ENCODE measurements around the gene SOX4.

The SOX4 gene

DNA sequence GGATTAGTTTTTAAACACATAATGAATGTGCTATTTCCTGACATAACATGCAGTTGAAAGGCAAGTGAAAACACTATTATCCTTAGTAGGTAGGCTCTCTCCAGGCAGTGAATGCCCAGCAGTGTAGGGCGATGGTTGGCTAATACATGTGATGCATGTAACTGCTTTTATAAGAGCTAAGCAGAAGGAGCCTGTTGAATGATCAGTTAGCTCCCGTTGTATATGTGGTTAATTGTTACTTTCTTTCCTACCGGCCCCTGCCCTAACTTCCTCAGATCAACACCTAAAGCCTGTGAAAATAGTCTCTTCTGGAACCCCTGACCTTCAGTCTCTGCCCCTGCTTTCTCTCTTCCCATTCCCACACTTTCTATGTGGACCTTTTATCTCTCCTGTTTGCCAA, 10.5 kb downstream of the SOX4 start:
- DNase-seq (ENCODE audit: low read depth): no peak
- H3K4me3 ChIP-seq (ENCODE audit: low read length): no peak overlapping the region
- TF ChIP-seq, protein P1, sequence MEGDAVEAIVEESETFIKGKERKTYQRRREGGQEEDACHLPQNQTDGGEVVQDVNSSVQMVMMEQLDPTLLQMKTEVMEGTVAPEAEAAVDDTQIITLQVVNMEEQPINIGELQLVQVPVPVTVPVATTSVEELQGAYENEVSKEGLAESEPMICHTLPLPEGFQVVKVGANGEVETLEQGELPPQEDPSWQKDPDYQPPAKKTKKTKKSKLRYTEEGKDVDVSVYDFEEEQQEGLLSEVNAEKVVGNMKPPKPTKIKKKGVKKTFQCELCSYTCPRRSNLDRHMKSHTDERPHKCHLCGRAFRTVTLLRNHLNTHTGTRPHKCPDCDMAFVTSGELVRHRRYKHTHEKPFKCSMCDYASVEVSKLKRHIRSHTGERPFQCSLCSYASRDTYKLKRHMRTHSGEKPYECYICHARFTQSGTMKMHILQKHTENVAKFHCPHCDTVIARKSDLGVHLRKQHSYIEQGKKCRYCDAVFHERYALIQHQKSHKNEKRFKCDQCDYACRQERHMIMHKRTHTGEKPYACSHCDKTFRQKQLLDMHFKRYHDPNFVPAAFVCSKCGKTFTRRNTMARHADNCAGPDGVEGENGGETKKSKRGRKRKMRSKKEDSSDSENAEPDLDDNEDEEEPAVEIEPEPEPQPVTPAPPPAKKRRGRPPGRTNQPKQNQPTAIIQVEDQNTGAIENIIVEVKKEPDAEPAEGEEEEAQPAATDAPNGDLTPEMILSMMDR (IDR thresholded peaks at IDR 0.05; ENCODE audit: insufficient read depth, low read depth, low read length, missing control alignments): no peak

DNA sequence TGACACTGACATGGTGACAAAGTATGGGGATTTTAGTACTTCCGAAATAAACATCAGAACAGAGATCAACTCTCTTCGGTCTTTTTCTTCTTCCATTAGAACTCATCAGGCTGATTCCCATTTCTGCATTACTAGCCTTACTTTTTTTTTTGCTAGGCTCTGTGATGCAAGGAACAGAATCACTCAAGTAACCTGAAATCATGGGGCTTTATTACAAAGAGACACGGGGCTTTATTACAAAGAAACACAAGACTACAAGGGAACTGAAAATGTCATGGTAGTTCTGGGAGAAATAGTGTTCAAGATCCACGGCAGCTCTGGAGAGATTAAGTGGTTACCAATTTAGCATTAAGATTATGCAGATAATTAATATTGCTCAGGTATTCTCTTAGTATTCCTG, 11.6 kb downstream of the SOX4 start:
- no peak overlapping the region for H3K4me3 ChIP-seq (ENCODE audit: low read length)
- TF ChIP-seq, protein P1 (IDR thresholded peaks at IDR 0.05; ENCODE audit: insufficient read depth, low read depth, low read length, missing control alignments): no peak
- no peak for DNase-seq (ENCODE audit: low read depth)

DNA sequence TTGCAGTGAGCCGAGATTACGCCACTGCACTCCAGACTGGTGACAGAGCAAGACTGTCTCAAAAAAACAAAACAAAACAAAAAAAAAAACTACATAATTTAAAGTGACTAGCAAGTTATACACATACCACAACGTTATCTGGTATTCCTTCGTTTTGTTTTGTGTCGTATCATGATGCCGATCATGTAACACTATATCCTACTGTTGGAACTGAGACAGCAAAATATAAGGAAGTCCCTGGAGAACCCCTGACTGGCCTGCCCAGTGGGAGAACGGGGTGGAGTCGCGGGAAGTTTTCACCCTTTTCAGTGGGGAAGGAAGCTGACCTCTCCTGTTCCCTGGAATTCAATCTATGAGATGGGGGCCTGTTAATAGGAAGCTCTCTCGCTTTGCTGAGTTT, 15.1 kb downstream of the SOX4 start:
- H3K4me3 ChIP-seq (ENCODE audit: low read length): no peak overlapping the region
- DNase-seq (ENCODE audit: low read depth): no peak
- TF ChIP-seq, protein P1 (IDR thresholded peaks at IDR 0.05; ENCODE audit: insufficient read depth, low read depth, low read length, missing control alignments): no peak

DNA sequence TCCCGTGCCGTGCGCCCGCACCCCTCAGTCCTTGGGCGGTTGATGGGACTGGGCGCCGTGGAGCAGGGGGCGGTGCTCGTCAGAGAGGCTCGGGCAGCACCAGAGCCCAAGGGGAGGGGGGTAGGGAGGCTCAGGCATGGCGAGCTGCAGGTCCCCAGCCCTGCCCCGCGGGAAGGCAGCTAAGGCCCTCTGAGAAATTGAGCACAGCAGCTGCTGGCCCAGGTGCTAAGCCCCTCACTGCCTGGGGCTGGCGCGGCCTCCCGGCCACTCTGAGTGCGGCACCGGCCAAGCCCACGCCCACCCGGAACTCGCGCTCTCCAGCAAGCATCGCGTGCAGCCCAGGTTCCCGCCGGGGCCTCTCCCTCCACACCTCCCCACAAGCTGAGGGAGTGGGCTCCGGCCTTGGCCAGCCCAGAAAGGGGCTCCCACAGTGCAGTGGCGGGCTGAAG, 16.4 kb downstream of the SOX4 start:
- TF ChIP-seq, protein P1 (IDR thresholded peaks at IDR 0.05; ENCODE audit: insufficient read depth, low read depth, low read length, missing control alignments): no peak
- H3K4me3 ChIP-seq (ENCODE audit: low read length): no peak overlapping the region

DNA sequence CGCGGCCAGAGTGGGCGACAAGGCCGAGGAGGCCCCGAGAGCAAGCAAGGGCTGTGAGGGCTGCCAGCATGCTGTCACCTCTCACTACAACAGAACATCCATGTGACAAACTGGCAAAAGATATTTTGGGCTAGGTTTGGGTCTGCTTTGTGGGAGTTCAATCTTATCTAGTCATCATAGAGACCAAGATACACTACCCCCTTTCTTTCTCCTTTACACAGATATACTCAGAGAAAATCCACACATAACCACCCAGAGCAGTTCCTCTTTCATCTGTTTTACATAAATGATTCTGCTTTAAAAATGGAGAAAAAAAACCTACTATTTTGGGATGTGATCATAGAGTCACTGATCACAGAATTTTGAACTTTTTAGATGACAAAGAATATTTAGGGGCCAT, 16.8 kb downstream of the SOX4 start:
- no peak for DNase-seq (ENCODE audit: low read depth)
- TF ChIP-seq, protein P1 (IDR thresholded peaks at IDR 0.05; ENCODE audit: insufficient read depth, low read depth, low read length, missing control alignments): no peak
- no peak overlapping the region for H3K4me3 ChIP-seq (ENCODE audit: low read length)

More for the DNA sequence above, 16.4 kb downstream of the SOX4 start:
- DNase-seq (ENCODE audit: low read depth): no peak

DNA sequence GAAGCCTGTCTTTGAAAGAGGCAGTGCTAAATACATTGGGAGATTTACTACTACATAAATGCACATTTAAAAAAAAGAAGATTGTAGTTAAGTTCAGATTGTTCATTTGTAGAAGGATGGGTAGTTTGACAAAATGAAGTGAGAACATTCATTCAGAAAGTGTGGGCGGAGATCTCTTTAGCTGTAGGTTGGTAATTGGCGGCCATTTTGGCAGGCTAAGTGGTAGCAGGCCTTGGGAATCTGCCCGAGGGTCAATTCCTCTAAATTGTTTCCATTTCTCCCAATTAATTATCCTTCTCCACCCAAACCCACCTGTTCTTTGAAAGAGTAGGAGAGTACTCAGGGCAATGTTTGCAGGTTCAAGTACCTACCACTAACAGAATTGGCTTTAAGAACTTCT, 17.9 kb downstream of the SOX4 start:
- TF ChIP-seq, protein P1 (IDR thresholded peaks at IDR 0.05; ENCODE audit: insufficient read depth, low read depth, low read length, missing control alignments): no peak
- DNase-seq (ENCODE audit: low read depth): no peak
- no peak overlapping the region for H3K4me3 ChIP-seq (ENCODE audit: low read length)

DNA sequence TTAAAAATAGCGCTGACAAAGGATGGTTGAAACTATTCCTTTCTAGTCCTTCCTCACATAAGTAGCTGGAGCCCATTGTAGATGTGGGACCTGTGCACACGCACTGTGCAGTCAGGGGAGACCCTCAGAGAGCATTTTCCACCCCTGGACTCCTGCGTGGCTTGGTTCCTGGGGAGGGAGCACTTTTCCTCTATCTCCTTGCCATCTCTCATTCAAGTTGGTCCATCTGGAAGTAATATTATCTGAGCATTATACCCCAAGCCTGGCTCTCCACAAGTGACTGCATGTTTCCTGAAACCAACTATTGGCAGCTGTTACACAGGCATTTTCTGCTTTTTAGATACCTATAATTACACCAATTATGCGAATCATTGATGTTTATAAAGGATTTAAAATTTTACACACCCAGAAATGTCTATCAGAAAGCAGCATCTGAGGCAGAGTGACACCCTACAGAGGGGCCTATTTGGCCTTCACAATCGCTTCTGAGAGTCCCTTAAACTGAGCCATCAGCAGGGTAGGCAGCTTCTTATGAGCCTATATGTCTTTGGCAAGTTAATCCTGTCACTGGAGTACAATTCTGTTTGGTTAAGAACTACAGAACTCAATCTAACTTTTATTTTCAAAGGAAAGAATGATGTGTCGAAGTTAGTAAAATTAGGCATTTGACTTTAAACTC, 18.7 kb downstream of the SOX4 start:
- no peak overlapping the region for H3K4me3 ChIP-seq (ENCODE audit: low read length)
- TF ChIP-seq, protein P1 (IDR thresholded peaks at IDR 0.05; ENCODE audit: insufficient read depth, low read depth, low read length, missing control alignments): no peak
- DNase-seq (ENCODE audit: low read depth): no peak

All from epithelial cell of esophagus (primary cell).